HEK293 (cell line): ENCODE data around the gene GPER1.

Experiments
- CTCF ChIA-PET: fragments of 350-600 bp; formaldehyde crosslinking; extraction: SDS; loops from one replicate; lab custom pipeline; 2021; ENCODE audit warnings: antibody characterized with exemption; lab: Yijun Ruan, JAX
- POLR2A ChIA-PET: fragments of 300-600 bp; formaldehyde crosslinking; extraction: SDS; loops from one replicate; lab custom pipeline; 2020; ENCODE audit warnings: antibody characterized with exemption, inconsistent platforms; lab: Yijun Ruan, JAX
- H3K27ac ChIP-seq: fragments of 200-500 bp; sonication (Bioruptor generic); 2 replicates; pipeline ENCODE4 v1.5.1; 2014; ENCODE audit warnings: low read depth, low read length, control low read depth, inconsistent platforms; ENCODE audit errors: extremely low read depth
- H3K36me3 ChIP-seq, 2 experiments: fragments of 200-500 bp in 1 of 2; sonication (Bioruptor generic) in 1 of 2; 1 replicate in 1 of 2; 2 replicates in 1 of 2; pipeline ENCODE4 v1.5.1; 2014 to 2017; ENCODE audit warnings: inconsistent platforms in 2 of 2, low read length in 2 of 2; ENCODE audit not compliant: control insufficient read depth in 2 of 2, insufficient read depth in 1 of 2
- H3K4me1 ChIP-seq: fragments of 200-500 bp; sonication (Bioruptor generic); 2 replicates; pipeline ENCODE4 v1.5.1; 2014; ENCODE audit warnings: mild to moderate bottlenecking, low read length, inconsistent platforms; ENCODE audit not compliant: control insufficient read depth, insufficient read depth
- H3K4me3 ChIP-seq: 2 replicates; pipeline ENCODE4 v1.5.1; 2011; ENCODE audit warnings: low read depth, mild to moderate bottlenecking, control low read depth, low read length, moderate library complexity
- H3K9me3 ChIP-seq: fragments of 200-500 bp; sonication (Bioruptor generic); 2 replicates; pipeline ENCODE4 v1.5.1; 2014; ENCODE audit warnings: low read depth, low read length, inconsistent platforms; ENCODE audit not compliant: control insufficient read depth, insufficient read depth
- KLF8 ChIP-seq: fragments of 450-650 bp; formaldehyde crosslinking; IDR thresholded peaks from 2 replicates; pipeline ENCODE4 v1.5.1; 2016; ENCODE audit warnings: missing biosample characterization, missing genetic modification characterization
- MYNN ChIP-seq: fragments of 450-650 bp; formaldehyde crosslinking; IDR thresholded peaks from 2 replicates; pipeline ENCODE4 v1.5.1; 2016; ENCODE audit warnings: missing biosample characterization, missing genetic modification characterization, borderline replicate concordance
- ZBTB48 ChIP-seq: fragments of 450-650 bp; formaldehyde crosslinking; IDR thresholded peaks from 2 replicates; pipeline ENCODE4 v1.5.1; 2016; ENCODE audit warnings: missing biosample characterization, missing genetic modification characterization
- ZNF157 ChIP-seq: fragments of 450-650 bp; formaldehyde crosslinking; IDR thresholded peaks from 2 replicates; pipeline ENCODE4 v1.5.1; 2016; ENCODE audit warnings: missing biosample characterization, missing genetic modification characterization
- ZNF211 ChIP-seq: fragments of 450-650 bp; formaldehyde crosslinking; IDR thresholded peaks from 2 replicates; pipeline ENCODE4 v1.5.1; 2016; ENCODE audit warnings: low read depth, missing biosample characterization, missing genetic modification characterization
- ZNF37A ChIP-seq: fragments of 450-650 bp; IDR thresholded peaks from 2 replicates; pipeline ENCODE4 v1.5.1; 2018; ENCODE audit warnings: missing biosample characterization, missing genetic modification characterization
- ZNF394 ChIP-seq: fragments of 450-650 bp; formaldehyde crosslinking; IDR thresholded peaks from 2 replicates; pipeline ENCODE4 v1.5.1; 2016; ENCODE audit warnings: missing biosample characterization, missing genetic modification characterization, mild to moderate bottlenecking, moderate library complexity, borderline replicate concordance
- ZNF791 ChIP-seq: fragments of 450-650 bp; formaldehyde crosslinking; IDR thresholded peaks from 2 replicates; pipeline ENCODE4 v1.5.1; 2016; ENCODE audit warnings: missing biosample characterization, missing genetic modification characterization
- ZNF837 ChIP-seq: fragments of 450-650 bp; formaldehyde crosslinking; IDR thresholded peaks from 2 replicates; pipeline ENCODE4 v1.5.1; 2016; ENCODE audit warnings: missing biosample characterization, missing genetic modification characterization
- TF ChIP-seq, protein P1 (sequence below): fragments of 450-650 bp; formaldehyde crosslinking; IDR thresholded peaks from 2 replicates; pipeline ENCODE4 v1.5.1; 2016; ENCODE audit warnings: missing biosample characterization, missing genetic modification characterization
- TF ChIP-seq, protein P2 (sequence below): fragments of 450-650 bp; IDR thresholded peaks from 2 replicates; pipeline ENCODE4 v1.5.1; 2018; ENCODE audit warnings: missing biosample characterization, mild to moderate bottlenecking, missing genetic modification characterization
- TF ChIP-seq, protein P3 (sequence below): fragments of 450-650 bp; formaldehyde crosslinking; IDR thresholded peaks from 2 replicates; pipeline ENCODE4 v1.5.1; 2016; ENCODE audit warnings: missing biosample characterization, missing genetic modification characterization, borderline replicate concordance
- TF ChIP-seq, protein P4 (sequence below): fragments of 450-650 bp; formaldehyde crosslinking; IDR thresholded peaks from 2 replicates; pipeline ENCODE4 v1.5.1; 2017; ENCODE audit warnings: missing biosample characterization, missing genetic modification characterization

Gene GPER1

DNA sequence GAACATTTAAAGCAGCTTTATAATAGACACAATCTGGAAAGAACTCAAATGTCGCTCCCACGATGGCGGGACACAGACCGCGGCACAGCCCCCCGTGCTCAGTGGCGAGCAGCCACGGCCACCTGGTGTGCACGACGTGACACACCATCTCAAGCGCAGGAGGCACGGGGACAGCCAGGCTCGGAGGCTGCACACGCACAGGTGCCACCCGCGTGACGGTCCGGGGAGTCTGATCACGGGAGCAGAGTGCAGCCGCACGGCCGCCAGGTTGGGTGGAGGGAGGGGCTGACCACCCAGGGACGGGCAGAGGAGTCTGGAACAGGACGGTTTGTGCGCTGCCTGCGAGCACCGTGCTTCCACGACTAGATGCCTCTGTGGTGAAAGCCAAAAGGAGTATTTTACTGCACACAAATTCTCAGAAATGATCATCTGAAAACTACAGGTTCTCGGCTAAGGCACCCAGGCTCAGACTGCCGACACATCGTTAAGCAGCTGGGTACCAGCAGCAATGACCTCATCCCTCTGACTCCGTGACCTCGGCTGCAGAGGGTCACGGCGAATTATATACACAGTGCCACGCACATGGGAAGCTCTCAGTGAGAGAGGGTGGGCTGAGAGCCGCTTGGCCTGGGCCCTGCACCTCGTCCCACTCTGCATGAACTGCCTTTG is 7.5 kb upstream of the GPER1 start (continued):
- TF ChIP-seq ZNF791 (tag by site-specific recombination) (no peak), ZNF211 (tag by site-specific recombination) (no peak), MYNN (tag by site-specific recombination) (no peak), KLF8 (no peak)
- TF ChIP-seq, protein P1, sequence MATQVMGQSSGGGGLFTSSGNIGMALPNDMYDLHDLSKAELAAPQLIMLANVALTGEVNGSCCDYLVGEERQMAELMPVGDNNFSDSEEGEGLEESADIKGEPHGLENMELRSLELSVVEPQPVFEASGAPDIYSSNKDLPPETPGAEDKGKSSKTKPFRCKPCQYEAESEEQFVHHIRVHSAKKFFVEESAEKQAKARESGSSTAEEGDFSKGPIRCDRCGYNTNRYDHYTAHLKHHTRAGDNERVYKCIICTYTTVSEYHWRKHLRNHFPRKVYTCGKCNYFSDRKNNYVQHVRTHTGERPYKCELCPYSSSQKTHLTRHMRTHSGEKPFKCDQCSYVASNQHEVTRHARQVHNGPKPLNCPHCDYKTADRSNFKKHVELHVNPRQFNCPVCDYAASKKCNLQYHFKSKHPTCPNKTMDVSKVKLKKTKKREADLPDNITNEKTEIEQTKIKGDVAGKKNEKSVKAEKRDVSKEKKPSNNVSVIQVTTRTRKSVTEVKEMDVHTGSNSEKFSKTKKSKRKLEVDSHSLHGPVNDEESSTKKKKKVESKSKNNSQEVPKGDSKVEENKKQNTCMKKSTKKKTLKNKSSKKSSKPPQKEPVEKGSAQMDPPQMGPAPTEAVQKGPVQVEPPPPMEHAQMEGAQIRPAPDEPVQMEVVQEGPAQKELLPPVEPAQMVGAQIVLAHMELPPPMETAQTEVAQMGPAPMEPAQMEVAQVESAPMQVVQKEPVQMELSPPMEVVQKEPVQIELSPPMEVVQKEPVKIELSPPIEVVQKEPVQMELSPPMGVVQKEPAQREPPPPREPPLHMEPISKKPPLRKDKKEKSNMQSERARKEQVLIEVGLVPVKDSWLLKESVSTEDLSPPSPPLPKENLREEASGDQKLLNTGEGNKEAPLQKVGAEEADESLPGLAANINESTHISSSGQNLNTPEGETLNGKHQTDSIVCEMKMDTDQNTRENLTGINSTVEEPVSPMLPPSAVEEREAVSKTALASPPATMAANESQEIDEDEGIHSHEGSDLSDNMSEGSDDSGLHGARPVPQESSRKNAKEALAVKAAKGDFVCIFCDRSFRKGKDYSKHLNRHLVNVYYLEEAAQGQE (tag by site-specific recombination) = no peak

DNA sequence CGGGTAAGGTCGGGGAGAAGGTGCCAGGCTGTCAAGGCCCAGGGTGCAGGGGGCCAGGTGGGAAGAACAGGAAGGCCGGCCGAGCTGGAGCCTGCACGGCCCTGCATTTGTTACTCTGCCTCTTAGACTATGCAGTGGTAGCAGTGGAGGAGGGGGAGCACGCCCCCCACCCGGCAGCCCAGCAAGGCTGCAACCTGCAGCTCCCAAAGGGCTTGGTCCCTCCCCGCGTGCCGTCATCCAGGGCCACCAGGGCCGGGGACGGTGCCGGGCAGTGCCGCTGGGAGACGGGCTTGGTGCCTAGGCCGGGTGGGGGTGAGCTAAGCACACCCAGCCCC is 7.0 kb upstream of the GPER1 start:
- no peak overlapping the region for H3K4me3 ChIP-seq
- no peaks in the 10 kb centered on the region for H3K9me3 ChIP-seq
- TF ChIP-seq ZNF37A (tag by site-specific recombination) = no peak
- TF ChIP-seq, protein P2, sequence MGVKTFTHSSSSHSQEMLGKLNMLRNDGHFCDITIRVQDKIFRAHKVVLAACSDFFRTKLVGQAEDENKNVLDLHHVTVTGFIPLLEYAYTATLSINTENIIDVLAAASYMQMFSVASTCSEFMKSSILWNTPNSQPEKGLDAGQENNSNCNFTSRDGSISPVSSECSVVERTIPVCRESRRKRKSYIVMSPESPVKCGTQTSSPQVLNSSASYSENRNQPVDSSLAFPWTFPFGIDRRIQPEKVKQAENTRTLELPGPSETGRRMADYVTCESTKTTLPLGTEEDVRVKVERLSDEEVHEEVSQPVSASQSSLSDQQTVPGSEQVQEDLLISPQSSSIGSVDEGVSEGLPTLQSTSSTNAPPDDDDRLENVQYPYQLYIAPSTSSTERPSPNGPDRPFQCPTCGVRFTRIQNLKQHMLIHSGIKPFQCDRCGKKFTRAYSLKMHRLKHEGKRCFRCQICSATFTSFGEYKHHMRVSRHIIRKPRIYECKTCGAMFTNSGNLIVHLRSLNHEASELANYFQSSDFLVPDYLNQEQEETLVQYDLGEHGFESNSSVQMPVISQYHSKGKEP (tag by site-specific recombination) = no peak
- TF ChIP-seq, all 188 proteins: peak for 0
- Histone ChIP-seq H3K4me1 (peaks cover 8% of the 10 kb centered on the region), H3K36me3 (no peaks in the 10 kb centered on the region), H3K27ac (no peak overlapping the region)
- ChIA-PET CTCF (interaction anchor here (0.7 to 1.2 kb wide), 2 partner anchors 10 to 15 kb away, joined by 3 to 4 read pairs; no protein-coding TSS in a partner anchor), POLR2A (no interaction called here)

DNA sequence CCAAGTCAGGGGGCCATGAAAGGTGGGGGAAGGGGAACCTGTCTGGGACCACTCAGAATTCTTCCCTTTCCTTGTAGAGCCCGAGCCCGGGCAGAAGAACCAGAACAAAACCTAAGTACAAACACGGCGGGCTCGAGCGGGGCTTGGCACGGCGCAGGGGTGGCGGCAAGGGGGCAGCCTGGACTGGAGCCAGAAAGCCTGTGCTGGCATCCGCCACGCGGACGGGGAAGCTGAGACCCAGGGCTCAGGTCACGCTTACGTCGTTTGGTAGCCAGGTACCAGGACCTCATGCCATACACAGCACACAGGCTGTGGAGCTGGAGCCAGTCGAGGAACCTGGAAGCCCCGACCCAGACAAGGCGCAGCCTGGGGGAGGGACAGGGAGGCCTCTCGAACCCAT is 6.6 kb upstream of the GPER1 start:
- no peak overlapping the region for H3K4me3 ChIP-seq
- no peaks in the 10 kb centered on the region for H3K36me3 ChIP-seq
- ChIA-PET CTCF (interaction anchor here (0.6 to 1.2 kb wide), 2 partner anchors 16 to 94 kb away, joined by 3 read pairs; no protein-coding TSS in a partner anchor), POLR2A (no interaction called here)
- TF ChIP-seq ZNF394 (tag by site-specific recombination) (no peak), ZBTB48 (tag by site-specific recombination) (no peak), ZNF837 (tag by site-specific recombination) (no peak), ZNF157 (tag by site-specific recombination) (no peak)
- TF ChIP-seq, protein P3, sequence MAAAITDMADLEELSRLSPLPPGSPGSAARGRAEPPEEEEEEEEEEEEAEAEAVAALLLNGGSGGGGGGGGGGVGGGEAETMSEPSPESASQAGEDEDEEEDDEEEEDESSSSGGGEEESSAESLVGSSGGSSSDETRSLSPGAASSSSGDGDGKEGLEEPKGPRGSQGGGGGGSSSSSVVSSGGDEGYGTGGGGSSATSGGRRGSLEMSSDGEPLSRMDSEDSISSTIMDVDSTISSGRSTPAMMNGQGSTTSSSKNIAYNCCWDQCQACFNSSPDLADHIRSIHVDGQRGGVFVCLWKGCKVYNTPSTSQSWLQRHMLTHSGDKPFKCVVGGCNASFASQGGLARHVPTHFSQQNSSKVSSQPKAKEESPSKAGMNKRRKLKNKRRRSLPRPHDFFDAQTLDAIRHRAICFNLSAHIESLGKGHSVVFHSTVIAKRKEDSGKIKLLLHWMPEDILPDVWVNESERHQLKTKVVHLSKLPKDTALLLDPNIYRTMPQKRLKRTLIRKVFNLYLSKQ (tag by site-specific recombination) = no peak
- TF ChIP-seq, protein P4, sequence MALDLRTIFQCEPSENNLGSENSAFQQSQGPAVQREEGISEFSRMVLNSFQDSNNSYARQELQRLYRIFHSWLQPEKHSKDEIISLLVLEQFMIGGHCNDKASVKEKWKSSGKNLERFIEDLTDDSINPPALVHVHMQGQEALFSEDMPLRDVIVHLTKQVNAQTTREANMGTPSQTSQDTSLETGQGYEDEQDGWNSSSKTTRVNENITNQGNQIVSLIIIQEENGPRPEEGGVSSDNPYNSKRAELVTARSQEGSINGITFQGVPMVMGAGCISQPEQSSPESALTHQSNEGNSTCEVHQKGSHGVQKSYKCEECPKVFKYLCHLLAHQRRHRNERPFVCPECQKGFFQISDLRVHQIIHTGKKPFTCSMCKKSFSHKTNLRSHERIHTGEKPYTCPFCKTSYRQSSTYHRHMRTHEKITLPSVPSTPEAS (tag by site-specific recombination) = no peak
- H3K9me3 ChIP-seq = no peaks in the 10 kb centered on the region
- H3K4me1 ChIP-seq = peaks cover 8% of the 10 kb centered on the region
- H3K27ac ChIP-seq = no peak overlapping the region
